HCT116 (cell line): ENCODE measurements around the gene ERC1. TPM values are rescaled to one million over a fixed set of nuclear protein-coding genes. Genes with fewer than 3 reads are reported as not detected.

ENCODE experiments used
- ATAC-seq: fragments of 200-7000 bp; cut with Tn5 transposase; 2 replicates; pipeline ENCODE4 v1.9.1; 2020; ENCODE audit warnings: mild to moderate bottlenecking, moderate library complexity
- BruUV-seq: library from RNA; stranded (reverse); fragments of 400-500 nt; replicated peaks from 2 replicates; lab custom pipeline; 2021; lab: Mats Ljungman, UMichigan
- CTCF ChIA-PET: fragments of 300-600 bp; sonication (Branson Sonifier 250); formaldehyde crosslinking; loops from one replicate; lab custom pipeline; 2021; ENCODE audit warnings: antibody characterized with exemption; lab: Charles Lee
- POLR2A ChIA-PET: fragments of 300-600, 350-600 bp; sonication (Branson Sonifier 250); formaldehyde crosslinking; loops from one replicate; lab custom pipeline; 2021; ENCODE audit warnings: antibody characterized with exemption; lab: Charles Lee
- RAD21 ChIA-PET, 2 experiments: fragments of 300-600 bp; sonication (Branson Sonifier 250); formaldehyde crosslinking; loops; one replicate each; lab custom pipeline; 2023; ENCODE audit warnings: low total read pairs in 2 of 2; ENCODE audit not compliant: uncharacterized antibody in 2 of 2, unreplicated experiment in 2 of 2, low non-redundant PET in 1 of 2; lab: Charles Lee
- DNase-seq: peaks from one replicate; pipeline ENCODE4 v3.0.0-alpha.2; 2010; ENCODE audit warnings: low read depth, low spot score
- H2AFZ ChIP-seq: fragments of 200-600 bp; shearing (Covaris generic), sonication (generic); 2 replicates; pipeline ENCODE4 v1.6.1; 2017; ENCODE audit warnings: low read depth, mixed run types, mixed read lengths, antibody characterized with exemption, low read length; ENCODE audit not compliant: poor library complexity, severe bottlenecking
- H3K27ac ChIP-seq: 2 replicates; pipeline ENCODE4 v1.5.1; 2012; ENCODE audit warnings: low read depth, low read length
- H3K27me3 ChIP-seq: fragments of 200-600 bp; sonication (generic); 2 replicates; pipeline ENCODE4 v1.6.1; 2016; ENCODE audit warnings: mixed run types, low read length, mixed read lengths; ENCODE audit not compliant: insufficient read depth
- H3K36me3 ChIP-seq, 2 experiments: fragments of 200-500 bp in 1 of 2; fragments of 200-600 bp in 1 of 2; sonication (Bioruptor generic) in 1 of 2; sonication (generic) in 1 of 2; 2 replicates each; pipeline versions ENCODE4 v1.5.1 to v1.6.1; 2014 to 2016; ENCODE audit warnings: low read length in 2 of 2, inconsistent platforms in 1 of 2, mixed read lengths in 1 of 2, mixed run types in 1 of 2; ENCODE audit not compliant: insufficient read depth in 2 of 2, control insufficient read depth in 1 of 2
- H3K4me1 ChIP-seq, 2 experiments: fragments of 200-600 bp in 1 of 2; sonication (generic) in 1 of 2; 2 replicates each; pipeline versions ENCODE4 v1.5.1 to v1.6.1; 2012 to 2017; ENCODE audit warnings: low read length in 2 of 2, inconsistent platforms in 1 of 2, mild to moderate bottlenecking in 1 of 2, mixed read lengths in 1 of 2, mixed run types in 1 of 2, moderate library complexity in 1 of 2; ENCODE audit not compliant: insufficient read depth in 2 of 2, control insufficient read depth in 1 of 2
- H3K4me2 ChIP-seq: fragments of 200-600 bp; sonication (generic); 2 replicates; pipeline ENCODE4 v1.6.1; 2017; ENCODE audit warnings: mixed run types, low read length, mixed read lengths
- H3K4me3 ChIP-seq, 2 experiments: fragments of 200-600 bp in 1 of 2; sonication (generic) in 1 of 2; replicated peaks in 1 of 2; 2 replicates each; pipeline ENCODE4 v1.5.1; 2011 to 2016; ENCODE audit warnings: low read length in 2 of 2, control low read depth in 1 of 2, low read depth in 1 of 2, mild to moderate bottlenecking in 1 of 2, mixed read lengths in 1 of 2, mixed run types in 1 of 2
- H3K79me2 ChIP-seq: fragments of 200-600 bp; sonication (generic); 2 replicates; pipeline ENCODE4 v1.6.1; 2017; ENCODE audit warnings: mild to moderate bottlenecking, mixed run types, low read length, moderate library complexity, mixed read lengths; ENCODE audit not compliant: insufficient read depth
- H3K9ac ChIP-seq: fragments of 200-600 bp; sonication (generic); 2 replicates; pipeline ENCODE4 v1.6.1; 2016; ENCODE audit warnings: low read length, mixed read lengths
- H3K9me2 ChIP-seq: fragments of 200-600 bp; sonication (generic), shearing (Covaris generic); 2 replicates; pipeline ENCODE4 v1.6.1; 2017; ENCODE audit warnings: mixed run types, mild to moderate bottlenecking, moderate library complexity; ENCODE audit not compliant: insufficient read depth
- H3K9me3 ChIP-seq, 2 experiments: fragments of 200-500 bp in 1 of 2; fragments of 200-600 bp in 1 of 2; sonication (Bioruptor generic) in 1 of 2; sonication (generic) in 1 of 2; 2 replicates each; pipeline ENCODE4 v1.6.1; 2014 to 2017; ENCODE audit warnings: low read length in 2 of 2, mixed read lengths in 2 of 2, inconsistent platforms in 1 of 2, low read depth in 1 of 2, mild to moderate bottlenecking in 1 of 2, mixed run types in 1 of 2, moderate library complexity in 1 of 2; ENCODE audit not compliant: control insufficient read depth in 1 of 2, insufficient read depth in 1 of 2
- H4K20me1 ChIP-seq: fragments of 200-600 bp; sonication (generic), shearing (Covaris generic); 2 replicates; pipeline ENCODE4 v1.6.1; 2017; ENCODE audit warnings: mixed run types, mild to moderate bottlenecking, moderate library complexity; ENCODE audit not compliant: insufficient read depth
- ATF3 ChIP-seq: IDR thresholded peaks from 2 replicates; pipeline ENCODE4 v1.6.1; 2012
- ELF1 ChIP-seq: IDR thresholded peaks from 2 replicates; pipeline ENCODE4 v1.6.1; 2012; ENCODE audit warnings: low read depth, borderline replicate concordance
- EZH2 ChIP-seq: fragments of 200-600 bp; sonication (generic); IDR thresholded peaks from 2 replicates; pipeline ENCODE4 v1.6.1; 2017; ENCODE audit warnings: antibody characterized with exemption, mixed run types
- EZH2phosphoT487 ChIP-seq: fragments of 200-600 bp; IDR thresholded peaks from 2 replicates; pipeline ENCODE4 v1.6.1; 2018; ENCODE audit warnings: antibody characterized with exemption, borderline replicate concordance
- FOSL1 ChIP-seq: IDR thresholded peaks from 2 replicates; pipeline ENCODE4 v1.6.1; 2012; ENCODE audit warnings: low read depth
- JUND ChIP-seq: IDR thresholded peaks from 2 replicates; pipeline ENCODE4 v1.6.1; 2012
- POLR2AphosphoS5 ChIP-seq: IDR thresholded peaks from 2 replicates; pipeline ENCODE4 v1.6.1; 2011; ENCODE audit warnings: mild to moderate bottlenecking, low read depth, low read length, moderate library complexity
- SIN3A ChIP-seq: IDR thresholded peaks from 2 replicates; pipeline ENCODE4 v1.6.1; 2012; ENCODE audit warnings: low read depth
- YY1 ChIP-seq: IDR thresholded peaks from 2 replicates; pipeline ENCODE4 v1.6.1; 2011; ENCODE audit warnings: low read length, low read depth, moderate library complexity, mild to moderate bottlenecking; ENCODE audit not compliant: insufficient replicate concordance; ENCODE audit errors: extremely low read depth
- intact Hi-C: fragments of 100-400 bp; cut with micrococcal nuclease; formaldehyde crosslinking; loops from 2 replicates; pipeline ENCODE4 v1.10.0; 2022
- total RNA-seq: library from RNA; stranded (reverse); gene quantifications from one replicate; pipeline ENCODE4 v1.2.1, GENCODE V29; 2021; ENCODE audit not compliant: unreplicated experiment
- TF ChIP-seq, protein P1 (sequence below), 3 experiments: fragments of 200-600 bp in 1 of 3; sonication (generic) in 1 of 3; IDR thresholded peaks in 2 of 3; conservative IDR thresholded peaks in 1 of 3; 2 replicates each; pipeline ENCODE4 v1.5.1; 2012 to 2017; ENCODE audit warnings: low read depth in 2 of 3, low read length in 2 of 3, antibody characterized with exemption in 1 of 3, borderline replicate concordance in 1 of 3, control low read depth in 1 of 3, mild to moderate bottlenecking in 1 of 3, mixed read lengths in 1 of 3, mixed run types in 1 of 3, moderate library complexity in 1 of 3; ENCODE audit not compliant: insufficient read depth in 1 of 3

Gene ERC1
- total RNA-seq, 1 experiment from 2014 or later, result 41.9 TPM

DNA sequence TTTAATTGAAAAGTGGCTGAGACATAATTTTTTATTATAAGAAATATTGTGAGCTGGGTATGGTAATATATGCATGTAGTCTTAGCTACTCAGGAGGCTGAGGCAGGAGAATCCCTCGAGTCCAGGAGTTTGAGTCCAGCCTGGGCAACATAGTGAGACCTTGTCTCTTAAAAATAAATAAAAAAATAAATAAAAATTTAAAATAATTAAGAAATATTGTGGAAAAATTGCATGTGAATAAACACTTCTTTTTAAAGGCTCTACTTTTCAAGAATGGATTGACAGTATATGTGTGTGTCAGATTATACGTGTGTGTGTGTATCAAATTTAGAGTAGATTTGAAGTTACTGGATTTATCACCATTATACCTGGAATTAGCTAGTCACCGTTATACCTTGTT, 43.2 kb downstream of the ERC1 start (continued):
- TF ChIP-seq, protein P1, sequence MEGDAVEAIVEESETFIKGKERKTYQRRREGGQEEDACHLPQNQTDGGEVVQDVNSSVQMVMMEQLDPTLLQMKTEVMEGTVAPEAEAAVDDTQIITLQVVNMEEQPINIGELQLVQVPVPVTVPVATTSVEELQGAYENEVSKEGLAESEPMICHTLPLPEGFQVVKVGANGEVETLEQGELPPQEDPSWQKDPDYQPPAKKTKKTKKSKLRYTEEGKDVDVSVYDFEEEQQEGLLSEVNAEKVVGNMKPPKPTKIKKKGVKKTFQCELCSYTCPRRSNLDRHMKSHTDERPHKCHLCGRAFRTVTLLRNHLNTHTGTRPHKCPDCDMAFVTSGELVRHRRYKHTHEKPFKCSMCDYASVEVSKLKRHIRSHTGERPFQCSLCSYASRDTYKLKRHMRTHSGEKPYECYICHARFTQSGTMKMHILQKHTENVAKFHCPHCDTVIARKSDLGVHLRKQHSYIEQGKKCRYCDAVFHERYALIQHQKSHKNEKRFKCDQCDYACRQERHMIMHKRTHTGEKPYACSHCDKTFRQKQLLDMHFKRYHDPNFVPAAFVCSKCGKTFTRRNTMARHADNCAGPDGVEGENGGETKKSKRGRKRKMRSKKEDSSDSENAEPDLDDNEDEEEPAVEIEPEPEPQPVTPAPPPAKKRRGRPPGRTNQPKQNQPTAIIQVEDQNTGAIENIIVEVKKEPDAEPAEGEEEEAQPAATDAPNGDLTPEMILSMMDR (IDR thresholded peaks at IDR 0.05 in 2 of 3, conservative IDR thresholded peaks at IDR 0.05 in 1 of 3; ENCODE audit: borderline replicate concordance in 1 of 3, insufficient read depth in 1 of 3, low read depth in 2 of 3, low read length in 2 of 3), result no peak
- TF ChIP-seq FOSL1, result no peak
- TF ChIP-seq EZH2phosphoT487, result no peak

DNA sequence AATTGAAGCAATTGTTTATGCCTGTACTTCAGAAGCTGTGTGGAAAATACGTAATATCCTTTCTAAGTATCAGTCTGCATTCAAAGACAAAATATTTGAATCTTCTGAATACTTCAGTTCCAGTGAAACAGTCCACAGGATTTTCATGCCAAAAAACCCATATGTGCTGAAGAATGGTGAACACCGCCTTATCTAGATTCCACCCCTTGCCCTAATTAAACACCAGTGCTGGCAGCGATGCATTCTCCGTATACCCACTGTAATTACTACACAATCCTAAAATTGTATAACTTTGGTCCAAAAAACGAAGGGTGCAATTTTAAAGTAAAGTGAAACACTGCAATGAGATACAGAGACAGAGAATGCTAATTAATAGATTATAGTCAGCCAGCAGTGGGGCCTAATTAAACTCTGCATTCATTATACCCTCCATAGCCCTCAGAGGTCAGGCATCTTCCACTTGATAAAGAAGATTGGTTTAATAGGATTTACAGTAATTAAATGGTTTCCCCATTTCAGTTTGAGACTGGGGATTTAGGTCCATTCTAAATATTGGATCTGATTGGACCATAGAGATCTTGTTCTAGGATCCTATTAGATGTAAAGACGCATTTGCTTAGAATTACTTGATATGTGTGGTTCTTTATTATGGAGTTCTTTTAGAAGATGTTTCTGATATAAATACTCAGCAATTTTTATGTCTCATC, 43.9 kb downstream of the ERC1 start:
- Histone ChIP-seq H2AFZ (no peak overlapping the region), H3K27ac (no peak overlapping the region), H3K4me1 (no peaks in the 10 kb centered on the region), H3K27me3 (no peaks in the 10 kb centered on the region), H3K9me3 (no peaks in the 10 kb centered on the region), H3K4me3 (no peak overlapping the region), H3K79me2 (0 out of 2 replicates have a peak, but pooled peaks cover 14% of the 10 kb centered on the region), H3K9ac (no peak overlapping the region), H4K20me1 (no peaks in the 10 kb centered on the region), H3K9me2 (no peaks in the 10 kb centered on the region), H3K36me3 (no peaks in the 10 kb centered on the region), H3K4me2 (no peak overlapping the region)
- TF ChIP-seq, protein P1 (IDR thresholded peaks at IDR 0.05 in 2 of 3, conservative IDR thresholded peaks at IDR 0.05 in 1 of 3; ENCODE audit: borderline replicate concordance in 1 of 3, insufficient read depth in 1 of 3, low read depth in 2 of 3, low read length in 2 of 3), result no peak
- TF ChIP-seq POLR2AphosphoS5 (no peak), ATF3 (no peak), JUND (no peak), YY1 (no peak), FOSL1 (no peak), EZH2 (no peak), EZH2phosphoT487 (no peak), ELF1 (no peak), SIN3A (no peak)
- intact Hi-C loops, result no loop called here
- ChIA-PET POLR2A (no interaction called here), CTCF (no interaction called here), RAD21 (no interaction called here)
- BruUV-seq, result no TSS peak
- ATAC-seq, result no peak
- DNase-seq, result no peak
